HK-2 (cell line): ENCODE measurements around the gene CNOT9.
"Not testable (repeated sequence)": the region's sequence is repeated elsewhere in the genome, so short reads cannot be mapped to it uniquely, and the experiment has no call there.

ENCODE experiments used
- DNase-seq: peaks from one replicate; pipeline ENCODE4 v3.0.0-alpha.2; 2018; ENCODE audit not compliant: unreplicated experiment

CNOT9 gene

GRCh38 chr2:218568190-218569037, at the start of gene CNOT9, which contains the start of gene USP37:
CNOT9 (plus strand) TSS chr2:218568839; CDS start chr2:218568955, 116 bp downstream.
USP37 (minus strand) TSS chr2:218568351; CDS start chr2:218558653, 9,698 bp downstream.
- DNase-seq = peak; percentile 99

GRCh38 chr2:218518876-218519275, 49.8 kb upstream of the CNOT9 start:
- no peak for DNase-seq

- DNase-seq = no peak
These were observed 45.0 kb upstream of the CNOT9 start for GRCh38 chr2:218523651-218524050.

GRCh38 chr2:218528409-218528808, 40.2 kb upstream of the CNOT9 start:
- DNase-seq = not testable (repeated sequence)

GRCh38 chr2:218529990-218530389, 38.6 kb upstream of the CNOT9 start:
- DNase-seq = no peak

GRCh38 chr2:218536804-218537494, 31.7 kb upstream of the CNOT9 start:
- no peak for DNase-seq

GRCh38 chr2:218540015-218540414, 28.6 kb upstream of the CNOT9 start:
- DNase-seq = no peak

- DNase-seq = no peak
These were observed 22.6 kb upstream of the CNOT9 start for GRCh38 chr2:218546012-218546411.

GRCh38 chr2:218547511-218547910, 21.1 kb upstream of the CNOT9 start:
- no peak for DNase-seq

GRCh38 chr2:218547978-218548377, 20.7 kb upstream of the CNOT9 start:
- DNase-seq = no peak

GRCh38 chr2:218554225-218554624, 14.4 kb upstream of the CNOT9 start:
- DNase-seq = not testable (repeated sequence)

- DNase-seq = no peak
These were observed 13.1 kb upstream of the CNOT9 start for GRCh38 chr2:218555527-218555926.

- DNase-seq = no peak
These were observed 10.7 kb upstream of the CNOT9 start for GRCh38 chr2:218557941-218558340.

- no peak for DNase-seq
These were observed 9.7 kb upstream of the CNOT9 start for GRCh38 chr2:218558986-218559385.

- no peak for DNase-seq
These were observed 4.6 kb upstream of the CNOT9 start for GRCh38 chr2:218564056-218564455.

- DNase-seq = no peak
These were observed 2.3 kb upstream of the CNOT9 start for GRCh38 chr2:218566296-218566695.

GRCh38 chr2:218567797-218568189, 846 bp upstream of the CNOT9 start:
- no peak for DNase-seq

- peak; percentile 75 for DNase-seq
These were observed 396 bp downstream of the CNOT9 start for GRCh38 chr2:218569038-218569431.

GRCh38 chr2:218569661-218570500, 1.2 kb downstream of the CNOT9 start:
- peak; percentile 11 for DNase-seq

GRCh38 chr2:218570850-218571249, 2.2 kb downstream of the CNOT9 start:
- no peak for DNase-seq

- no peak for DNase-seq
These were observed 8.2 kb downstream of the CNOT9 start for GRCh38 chr2:218576854-218577253.
